HK-2 (cell line): Measurements from ENCODE around the gene GALNT7.

Source experiments
- DNase-seq: peaks from one replicate; pipeline ENCODE4 v3.0.0-alpha.2; 2018; ENCODE audit not compliant: unreplicated experiment

Gene GALNT7

DNA sequence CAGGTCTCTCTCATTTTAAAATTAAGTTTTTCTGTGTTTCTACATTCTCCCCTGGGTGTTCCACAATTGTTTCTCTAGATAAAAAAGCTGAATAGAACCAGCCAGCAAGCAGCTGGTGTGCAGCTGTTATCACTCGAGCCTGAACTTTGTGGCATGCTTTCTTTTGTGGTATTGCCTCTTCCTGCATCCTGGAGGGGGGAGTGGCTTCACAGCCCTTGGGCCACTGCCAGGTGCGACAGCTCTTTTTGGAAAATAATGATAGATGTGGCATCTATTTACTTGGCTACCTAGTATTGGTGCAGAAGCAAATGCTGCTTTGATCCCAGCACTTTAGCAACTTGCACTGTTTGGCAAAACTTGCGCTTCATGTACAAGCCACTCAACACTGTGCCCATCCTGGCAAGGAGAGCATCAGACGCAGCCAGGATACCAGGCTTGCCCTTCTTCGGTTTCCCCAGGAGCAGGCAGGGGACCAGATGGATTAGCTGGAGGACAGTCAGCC, 96.1 kb downstream of the GALNT7 start:
- DNase-seq, result no peak

DNA sequence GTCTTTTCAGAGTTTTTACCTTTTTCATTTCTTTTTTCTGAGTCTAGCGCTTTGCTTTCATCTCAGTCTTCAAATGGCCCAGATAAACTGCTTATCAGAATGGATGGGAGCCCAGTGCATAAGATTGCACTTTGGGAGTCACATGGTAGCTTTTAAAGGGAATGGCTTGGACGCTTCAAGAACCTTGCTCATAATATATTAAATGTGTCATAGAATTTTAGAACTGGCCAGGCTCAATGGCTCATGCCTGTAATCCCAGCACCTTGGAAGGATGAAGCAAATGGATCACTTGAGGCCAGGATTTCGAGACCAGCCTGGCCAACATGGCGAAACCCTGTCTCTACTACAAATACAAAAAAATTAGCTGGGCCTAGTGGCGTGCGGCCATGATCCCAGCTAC, 97.1 kb downstream of the GALNT7 start:
- DNase-seq, result no peak

DNA sequence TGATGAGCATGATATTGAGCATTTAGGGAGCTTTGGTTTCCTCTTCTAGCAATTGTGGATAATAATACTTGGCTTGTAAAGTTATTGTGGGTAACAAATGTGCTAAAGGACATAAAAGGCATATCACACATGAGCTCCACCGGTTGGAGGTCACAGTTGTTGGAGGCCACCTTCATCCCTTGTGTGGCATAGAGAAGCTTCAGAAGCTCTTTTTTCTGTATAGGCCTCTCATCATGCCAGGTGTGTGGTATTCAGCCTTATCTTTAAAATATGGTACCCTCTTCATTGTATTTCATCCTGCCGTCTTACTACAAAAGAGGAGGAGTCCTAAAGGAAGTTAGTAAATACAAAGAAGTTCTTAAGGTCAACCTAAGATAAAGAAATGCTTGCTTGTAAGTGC, 99.1 kb downstream of the GALNT7 start:
- DNase-seq, result no peak

DNA sequence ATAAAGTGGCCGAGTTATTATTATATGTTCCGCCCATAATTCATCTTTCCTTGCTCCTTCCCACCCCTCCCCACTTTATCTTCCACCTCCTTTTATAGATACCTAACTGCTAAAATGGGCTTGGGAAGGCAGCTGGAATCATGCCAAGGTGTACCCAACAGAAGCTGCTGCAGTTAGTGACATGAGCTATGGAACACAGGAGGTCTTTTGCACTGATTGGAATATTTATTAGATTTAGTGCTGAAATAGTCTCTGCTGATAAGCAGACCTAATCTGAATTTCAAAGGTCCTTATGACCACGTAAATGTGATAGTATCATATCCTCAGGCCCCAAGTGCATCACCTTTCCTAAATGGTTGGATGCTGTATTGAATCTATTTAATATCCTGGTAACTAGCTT, 100.7 kb downstream of the GALNT7 start:
- no peak for DNase-seq

DNA sequence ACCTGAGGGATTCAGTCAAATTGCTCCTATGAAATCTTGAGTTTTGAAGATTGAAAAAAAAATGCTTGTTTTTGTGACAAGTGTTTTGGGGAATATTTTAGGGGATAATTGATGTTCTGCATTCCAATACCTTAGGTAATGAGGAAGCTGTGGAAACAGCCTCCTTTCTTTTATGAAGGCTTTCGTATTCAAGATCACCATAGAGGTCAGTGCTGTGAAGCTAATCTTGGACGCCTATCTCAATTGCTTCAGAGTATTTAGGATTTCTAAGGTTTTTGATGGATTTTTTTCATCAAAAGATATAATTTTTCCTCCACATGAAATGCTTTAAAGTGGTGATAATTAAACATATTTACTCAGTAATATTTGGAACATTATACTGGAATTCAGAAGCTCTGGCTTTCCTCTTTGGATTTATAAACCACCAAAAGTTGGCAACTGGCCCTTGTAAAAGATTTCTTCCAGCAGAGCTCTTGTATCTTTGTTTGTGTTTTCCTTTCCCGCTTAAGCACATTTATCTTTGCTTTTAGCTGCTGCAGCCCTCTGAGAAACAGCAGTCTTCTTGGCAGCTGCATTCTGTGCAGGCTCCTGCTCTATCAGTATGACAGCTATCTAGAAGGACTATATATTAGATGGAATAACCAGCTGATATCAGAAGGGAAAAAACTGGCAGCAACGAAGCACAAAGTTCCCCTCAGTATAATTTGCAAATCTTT, 101.9 kb downstream of the GALNT7 start:
- no peak for DNase-seq

DNA sequence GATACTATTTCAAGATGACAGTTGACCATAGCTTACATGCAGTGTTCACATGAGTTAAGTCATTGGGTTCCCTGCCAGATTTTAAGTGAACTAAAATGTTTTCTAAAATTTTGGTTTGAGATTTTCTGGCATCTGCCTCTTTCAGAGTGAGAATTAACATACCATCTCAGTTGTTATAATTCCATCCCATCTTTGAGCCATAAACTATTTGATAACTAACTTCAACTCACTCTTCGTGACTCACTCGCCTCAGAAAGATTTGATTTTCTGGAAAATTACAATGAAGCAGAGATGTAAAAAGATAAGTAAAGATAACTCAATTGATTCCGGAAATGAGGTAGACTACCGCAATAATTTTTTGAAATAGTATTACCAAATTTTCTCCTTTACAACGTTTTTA, 103.7 kb downstream of the GALNT7 start:
- DNase-seq, result no peak

DNA sequence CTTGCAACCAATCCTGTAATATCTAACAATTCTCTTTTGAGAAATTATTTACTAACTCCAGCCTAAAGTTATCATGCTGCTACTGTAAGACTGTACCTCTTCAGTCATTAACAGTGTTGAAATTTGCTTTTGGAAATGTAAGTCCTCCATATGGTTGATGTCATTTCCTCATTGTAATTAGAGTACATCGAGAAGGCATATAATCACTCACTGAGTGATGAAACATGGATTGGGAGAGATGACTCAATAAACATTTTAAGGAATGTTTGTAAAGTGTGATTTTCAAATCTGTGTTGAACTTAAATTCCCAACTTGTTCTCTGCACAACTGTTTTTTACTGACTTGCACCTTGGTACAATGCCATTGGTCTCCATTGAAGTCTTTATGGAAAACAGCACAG, 104.4 kb downstream of the GALNT7 start:
- no peak for DNase-seq

DNA sequence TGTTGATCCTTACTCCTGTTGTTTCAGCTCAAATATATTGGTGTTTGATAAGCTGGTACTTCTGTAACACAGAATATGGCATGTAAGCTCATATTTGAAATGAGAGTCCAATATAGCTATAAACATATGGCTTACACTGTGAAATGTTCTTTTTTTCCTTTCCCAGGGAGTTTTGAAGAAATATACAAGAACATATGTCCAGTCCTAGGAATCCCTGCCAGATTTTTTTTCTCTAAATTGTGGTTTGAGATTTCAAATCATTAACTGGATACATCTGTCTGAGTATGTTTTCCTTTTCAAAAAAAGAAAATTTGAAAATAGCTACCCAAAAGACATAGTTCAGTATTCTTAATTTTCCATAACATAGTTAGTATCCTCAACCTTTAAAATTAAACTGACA, 105.3 kb downstream of the GALNT7 start:
- no peak for DNase-seq

DNA sequence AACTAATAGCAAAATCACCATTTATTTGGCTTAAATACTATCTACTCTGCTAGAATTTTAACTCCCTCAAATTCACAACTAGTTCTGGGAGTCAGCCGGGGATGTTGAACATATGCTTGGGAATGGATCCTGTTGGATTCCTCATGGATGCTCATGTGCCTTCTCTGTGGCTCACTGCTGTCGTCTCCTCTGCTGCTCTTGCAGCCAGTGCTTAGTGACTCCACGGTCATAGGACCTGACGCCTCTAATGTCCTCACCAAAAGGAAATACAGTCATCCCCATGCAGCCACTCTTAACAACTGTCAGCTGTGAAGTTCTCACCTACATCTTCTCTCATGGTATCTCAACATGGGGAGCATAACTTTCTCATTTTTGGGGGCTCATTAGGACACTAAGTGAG, 106.1 kb downstream of the GALNT7 start:
- no peak for DNase-seq

DNA sequence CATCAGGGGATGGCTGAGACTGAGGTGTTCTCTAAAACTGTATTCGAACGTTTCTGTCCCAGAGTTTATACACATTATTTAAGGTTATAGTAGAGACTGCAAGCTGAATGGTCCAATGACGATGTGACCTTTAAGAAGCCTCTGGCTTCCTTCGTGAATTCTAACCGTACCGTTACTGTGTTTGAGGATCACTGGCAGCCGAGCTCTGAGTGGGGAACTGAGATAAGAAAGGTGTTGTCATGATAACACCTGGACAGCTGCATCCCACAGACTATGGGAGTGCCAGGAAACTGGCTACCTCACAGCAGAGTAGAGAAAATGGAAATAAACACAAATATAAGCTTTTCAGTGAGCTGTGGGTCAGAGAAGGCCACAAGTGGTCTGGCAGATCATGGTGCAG, 106.5 kb downstream of the GALNT7 start:
- DNase-seq, result no peak

DNA sequence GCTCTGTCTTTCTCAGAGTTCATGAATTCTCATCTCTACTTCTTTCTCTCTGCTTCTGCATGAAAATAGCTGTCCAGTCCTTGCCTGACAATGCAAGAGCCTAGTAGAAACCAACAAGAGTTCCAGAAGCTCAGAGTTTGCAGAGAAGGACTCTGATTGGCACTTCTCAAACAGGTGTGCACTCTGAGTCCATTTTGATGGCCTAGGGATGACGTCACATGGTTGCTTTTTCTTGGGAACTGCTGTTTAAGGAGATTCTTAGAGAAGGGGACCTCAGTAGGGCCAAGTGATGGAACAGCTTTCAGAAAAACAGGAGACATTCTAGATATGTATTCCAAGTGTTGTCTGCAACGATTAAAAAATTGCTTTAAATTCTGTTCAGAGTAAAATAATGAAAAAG, 108.7 kb downstream of the GALNT7 start:
- no peak for DNase-seq

DNA sequence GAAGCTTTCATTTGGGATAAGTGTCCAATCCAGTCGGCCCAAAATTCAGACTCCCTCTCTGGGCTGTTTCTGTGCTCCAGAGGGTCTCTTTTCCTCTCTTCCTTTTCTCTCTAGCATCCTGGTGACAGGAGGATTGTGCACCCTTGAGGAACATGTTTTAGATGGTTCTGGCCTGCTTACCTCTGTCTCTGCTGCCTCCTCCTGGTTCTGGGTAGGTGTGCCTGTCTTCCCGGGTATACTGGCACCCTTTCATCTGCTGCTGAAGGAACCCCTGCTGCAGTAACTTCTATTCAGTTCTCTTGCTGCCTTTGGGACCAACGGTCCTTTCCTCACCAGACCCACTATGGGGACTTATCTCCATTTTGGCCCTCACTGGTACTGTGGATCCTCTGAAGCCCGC, 112.4 kb downstream of the GALNT7 start:
- DNase-seq, result no peak

DNA sequence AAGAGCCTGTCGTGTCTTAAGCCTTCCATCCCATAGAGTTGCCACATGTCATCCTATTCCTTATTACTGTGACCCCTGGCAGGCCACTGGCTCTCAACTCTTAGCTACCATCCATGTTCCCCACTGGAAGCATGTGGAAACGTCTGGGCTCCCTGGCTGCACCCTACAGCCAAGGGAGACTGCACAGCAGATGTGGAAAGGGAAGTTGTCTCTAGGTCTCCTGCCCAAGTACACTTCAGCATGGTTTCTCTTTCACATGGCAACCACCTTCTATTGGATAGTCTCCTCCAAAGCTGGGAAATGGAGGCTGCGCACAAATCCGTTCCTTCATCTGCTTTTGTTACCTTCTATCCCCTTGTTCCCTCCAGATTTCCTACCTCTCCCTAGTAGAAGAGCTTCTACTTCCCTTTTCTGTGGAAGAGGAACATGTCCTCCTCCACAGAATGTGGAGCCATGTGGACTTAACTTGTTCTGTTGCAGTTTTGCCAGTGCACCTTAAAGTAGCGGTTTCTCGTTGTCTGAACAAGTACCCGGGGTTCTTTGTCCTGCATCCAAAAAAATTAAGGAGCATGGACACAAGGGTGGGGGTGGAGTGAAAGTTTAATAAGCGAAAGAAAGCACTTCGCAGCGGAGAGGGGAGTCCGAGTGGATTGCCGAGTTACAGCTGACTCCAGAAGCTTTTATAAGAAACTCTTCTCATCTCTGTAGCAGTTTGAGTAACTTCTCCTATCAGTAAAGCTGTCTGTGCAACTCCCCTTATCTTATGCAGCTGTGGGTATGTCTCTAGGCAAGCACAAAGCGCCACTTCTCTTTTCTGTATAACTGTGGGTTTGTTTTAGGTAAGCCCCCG, 113.0 kb downstream of the GALNT7 start:
- DNase-seq, result no peak

DNA sequence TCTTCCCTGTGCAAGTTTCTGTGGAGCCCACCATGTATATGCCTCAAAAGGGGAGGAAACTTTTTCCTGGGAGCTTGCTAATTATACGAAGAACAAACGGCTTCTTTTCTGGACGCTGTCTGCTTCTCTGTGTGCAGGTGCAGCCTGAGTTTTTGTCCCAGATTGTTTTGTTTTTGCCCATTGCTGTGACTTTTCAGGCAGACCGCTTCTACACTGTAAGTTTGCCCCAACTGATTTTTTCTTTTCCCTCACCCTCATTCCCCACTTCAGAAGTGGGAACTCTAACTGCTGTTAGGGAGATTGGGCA, 113.6 kb downstream of the GALNT7 start:
- no peak for DNase-seq

DNA sequence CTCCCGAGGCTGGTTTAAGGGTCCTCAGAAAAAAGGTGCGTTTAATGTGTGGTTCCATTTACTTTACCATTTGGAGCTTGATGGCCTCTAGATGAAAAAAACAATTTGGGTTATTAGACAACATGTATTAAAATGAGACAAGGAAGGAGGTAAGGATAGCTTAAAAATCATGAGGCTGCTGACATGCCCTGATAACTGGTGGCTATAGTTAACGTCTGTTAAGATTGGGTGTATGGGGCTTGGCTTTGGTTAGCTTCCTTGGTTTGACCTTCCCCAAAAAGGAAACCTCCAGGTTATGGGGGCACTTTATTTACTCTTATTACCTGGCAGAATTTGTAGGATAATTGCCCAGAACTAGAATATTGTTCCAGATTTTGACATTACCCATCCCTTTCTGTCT, 114.0 kb downstream of the GALNT7 start:
- no peak for DNase-seq

DNA sequence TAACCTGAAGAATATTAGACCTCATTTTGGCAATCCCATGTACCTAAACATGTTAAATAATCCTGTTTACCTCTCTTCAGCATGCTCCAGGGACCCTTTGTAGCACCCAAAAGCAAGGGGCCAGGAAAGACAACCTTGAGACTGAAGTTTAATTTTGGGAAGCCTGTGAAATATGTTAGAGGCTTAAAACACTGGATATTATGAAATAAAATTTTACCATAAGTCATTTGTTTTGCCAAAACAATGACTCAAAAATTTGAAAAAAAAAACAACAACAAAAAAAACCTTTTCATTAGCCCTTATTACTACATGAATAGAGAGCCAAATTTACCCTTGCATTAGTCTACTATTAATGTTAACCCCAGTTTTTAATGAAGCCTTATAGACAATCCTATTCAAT, 115.9 kb downstream of the GALNT7 start:
- DNase-seq, result no peak

DNA sequence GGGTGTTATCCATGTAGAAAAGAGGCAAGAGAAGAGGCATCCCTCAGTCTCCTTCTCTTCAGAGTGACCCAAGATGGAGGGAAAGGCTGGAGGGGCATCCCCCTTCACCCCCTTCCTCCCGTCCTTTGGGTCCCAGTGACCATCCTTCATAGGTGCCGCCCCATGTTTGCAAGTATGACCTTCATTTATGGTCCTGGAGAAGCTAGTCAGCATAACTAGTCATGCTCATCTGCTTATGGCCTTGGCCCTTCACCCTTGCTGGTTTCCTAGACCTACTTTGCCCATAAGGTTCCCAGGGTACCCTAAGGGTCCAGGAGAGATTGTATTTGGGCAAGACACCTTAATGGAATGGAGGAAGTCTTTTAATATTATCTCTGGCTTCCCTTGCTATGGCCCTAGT, 118.9 kb downstream of the GALNT7 start:
- no peak for DNase-seq

DNA sequence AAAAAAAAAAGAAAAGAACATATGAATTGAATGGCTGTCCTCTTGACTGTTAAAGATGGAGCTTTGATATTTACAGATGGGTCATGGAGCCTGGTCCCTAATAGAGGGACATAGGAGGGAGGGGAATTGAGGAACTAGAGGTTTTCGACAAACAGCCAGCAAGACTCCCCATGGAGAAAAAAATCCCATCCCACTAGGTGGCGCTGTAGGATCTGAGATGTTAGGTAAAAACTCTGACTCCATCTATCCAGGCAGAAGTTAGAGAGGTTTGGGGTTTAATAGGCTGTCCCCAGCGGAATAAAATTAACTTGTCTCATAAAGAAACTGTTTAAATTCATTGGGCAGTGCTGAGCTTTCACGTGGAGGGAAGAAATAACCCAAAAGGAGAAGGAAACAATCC, 119.7 kb downstream of the GALNT7 start:
- DNase-seq, result peak; percentile 59

DNA sequence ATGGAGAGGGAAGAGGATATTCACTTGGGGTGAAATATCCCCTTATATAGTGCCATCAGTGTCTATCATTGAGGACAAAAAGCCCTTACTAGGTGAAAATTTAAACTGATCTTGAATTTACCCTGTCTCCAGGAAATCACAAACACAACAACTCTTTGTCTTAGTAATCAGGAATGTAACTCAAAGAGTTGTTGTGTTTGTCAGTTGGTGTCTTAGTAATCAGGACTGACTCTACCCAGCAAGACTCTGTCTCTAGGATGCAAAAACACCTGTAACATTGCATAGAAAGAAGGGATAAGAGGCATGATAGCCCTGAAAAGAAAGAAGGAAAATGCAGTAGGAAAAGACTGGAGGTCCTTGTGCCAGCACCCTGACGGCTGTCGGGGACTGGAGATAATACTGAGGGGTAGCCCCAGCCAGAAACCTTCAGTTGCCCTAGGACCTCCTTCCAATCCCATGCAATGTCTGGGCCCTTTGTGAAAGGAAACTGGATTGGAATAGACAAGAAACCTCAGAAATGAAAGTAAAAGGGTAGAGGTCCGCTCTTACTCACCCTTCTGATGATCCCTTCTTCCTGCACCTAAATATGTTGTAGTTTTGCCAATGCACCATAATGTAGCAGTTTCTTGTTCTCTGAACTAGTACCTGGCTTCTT, 120.2 kb downstream of the GALNT7 start:
- no peak for DNase-seq

DNA sequence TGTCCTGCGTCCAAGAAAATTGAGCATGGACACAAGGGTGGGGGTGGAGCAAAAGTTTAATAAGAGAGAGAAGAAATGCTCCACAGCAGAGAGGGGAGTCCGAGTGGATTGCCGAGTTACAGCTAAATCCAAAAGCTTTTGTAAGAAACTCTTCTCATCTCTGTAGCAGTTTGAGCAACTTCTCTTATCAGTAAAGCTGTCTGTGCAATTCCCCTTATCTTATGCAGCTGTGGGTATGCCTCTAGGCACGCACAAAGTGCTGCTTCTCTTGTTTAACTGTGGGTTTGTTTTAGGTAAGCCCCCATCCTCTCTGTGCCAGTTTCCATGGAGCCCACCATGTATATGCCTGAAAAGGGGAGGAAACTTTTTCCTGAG, 120.7 kb downstream of the GALNT7 start:
- no peak for DNase-seq

DNA sequence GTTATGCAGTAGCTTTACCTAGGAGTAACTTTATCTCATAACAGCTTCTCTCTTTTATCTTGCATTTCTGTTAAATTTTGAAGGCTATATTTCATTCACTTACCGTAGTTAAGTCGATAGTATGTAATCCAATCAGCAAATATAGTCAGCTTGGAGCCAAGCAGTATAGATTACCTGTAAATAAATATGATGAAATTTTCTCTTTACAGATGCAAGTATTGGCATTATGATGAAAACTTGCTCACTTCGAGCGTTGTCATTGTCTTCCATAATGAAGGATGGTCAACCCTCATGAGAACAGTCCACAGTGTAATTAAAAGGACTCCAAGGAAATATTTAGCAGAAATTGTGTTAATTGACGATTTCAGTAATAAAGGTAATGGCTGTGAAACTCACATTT, 123.3 kb downstream of the GALNT7 start:
- no peak for DNase-seq

DNA sequence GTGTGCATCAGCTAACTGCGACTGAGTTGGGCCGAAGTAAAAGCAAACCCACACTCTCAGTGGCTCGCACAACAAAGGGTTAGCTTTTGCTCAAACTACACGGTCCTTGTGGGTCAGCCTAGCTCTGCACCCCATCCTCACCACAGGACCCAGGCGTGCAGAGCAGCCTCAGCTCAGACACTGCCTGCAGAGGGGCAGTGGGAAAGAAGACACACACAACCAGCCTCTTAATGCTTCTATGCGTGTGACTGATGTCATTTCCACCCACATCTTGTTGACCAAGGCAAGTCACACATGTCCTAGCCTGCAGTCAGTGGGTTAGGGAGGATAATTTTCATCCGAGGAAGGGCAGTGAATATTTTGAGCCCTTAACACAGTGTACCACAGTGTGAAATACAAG, 125.1 kb downstream of the GALNT7 start:
- DNase-seq, result no peak

DNA sequence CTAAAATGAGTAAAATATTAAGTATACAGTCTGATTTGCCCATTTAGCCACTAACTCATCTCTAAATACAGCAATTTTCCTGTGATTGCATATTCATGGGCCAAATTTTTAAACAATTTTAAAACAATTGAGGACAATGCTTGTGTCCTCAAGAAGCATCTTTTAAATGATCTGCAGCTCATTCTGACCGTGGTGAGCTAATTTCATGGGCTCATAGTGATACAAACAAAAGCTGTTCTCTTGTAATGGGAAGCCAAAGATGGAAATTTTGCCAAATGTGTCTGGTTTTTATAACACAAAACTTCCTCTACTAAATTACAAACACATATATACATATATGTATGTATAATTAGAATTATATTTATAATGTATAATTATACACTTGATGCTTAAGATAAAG, 125.8 kb downstream of the GALNT7 start:
- DNase-seq, result no peak
